D341Med (cell line): ENCODE data around the gene TGM4.

ENCODE experiments used
- DNase-seq: peaks from one replicate; pipeline ENCODE4 v3.0.0; 2012; ENCODE audit warnings: low spot score

Gene TGM4

DNA sequence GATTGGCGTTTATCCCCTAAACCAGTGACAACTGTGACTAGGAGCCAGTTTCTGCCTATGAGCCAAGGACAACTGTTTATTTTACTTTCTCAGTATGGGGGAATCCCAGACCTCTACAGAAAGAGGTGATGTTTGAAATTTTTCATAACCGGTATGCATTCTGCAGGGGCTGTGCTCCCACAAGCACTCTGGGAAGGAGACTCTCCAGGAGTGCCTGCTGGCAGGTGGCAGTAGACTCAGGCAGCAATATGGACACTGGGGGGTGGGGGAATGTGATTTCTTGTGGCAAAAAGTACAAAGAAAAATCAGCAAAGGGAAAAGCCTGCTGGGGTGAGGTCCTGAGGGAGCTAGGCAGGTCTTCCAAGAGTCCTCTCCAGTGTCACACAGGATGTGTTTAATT is 5.9 kb downstream of the TGM4 start:
- DNase-seq, result no peak

GRCh38 chr3:44883213-44883955 is 9.0 kb downstream of the TGM4 start:
- DNase-seq, result no peak

GRCh38 chr3:44883999-44884431 is 9.6 kb downstream of the TGM4 start:
- no peak for DNase-seq

DNA sequence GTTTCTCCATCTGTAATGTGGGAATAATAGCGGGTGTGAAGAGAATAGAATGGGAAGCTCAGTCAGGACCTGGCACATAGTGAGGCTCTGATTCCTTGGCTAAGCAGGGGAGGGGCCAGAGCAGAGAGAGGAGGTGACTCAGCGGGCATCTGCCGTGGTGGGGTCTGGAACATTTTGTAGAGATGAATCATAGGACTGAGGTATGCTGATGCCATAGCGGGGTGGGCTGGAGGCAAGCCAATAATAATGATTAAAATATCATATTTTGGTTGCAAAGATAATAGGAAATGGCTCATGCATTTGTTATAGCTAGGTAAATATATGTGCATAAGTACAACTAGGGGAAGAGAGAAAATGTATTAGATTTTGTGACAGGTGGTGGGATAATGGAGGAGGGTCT is 11.2 kb downstream of the TGM4 start:
- no peak for DNase-seq

- no peak for DNase-seq
Observed at GRCh38 chr3:44886561-44886960, 12.2 kb downstream of the TGM4 start.

DNA sequence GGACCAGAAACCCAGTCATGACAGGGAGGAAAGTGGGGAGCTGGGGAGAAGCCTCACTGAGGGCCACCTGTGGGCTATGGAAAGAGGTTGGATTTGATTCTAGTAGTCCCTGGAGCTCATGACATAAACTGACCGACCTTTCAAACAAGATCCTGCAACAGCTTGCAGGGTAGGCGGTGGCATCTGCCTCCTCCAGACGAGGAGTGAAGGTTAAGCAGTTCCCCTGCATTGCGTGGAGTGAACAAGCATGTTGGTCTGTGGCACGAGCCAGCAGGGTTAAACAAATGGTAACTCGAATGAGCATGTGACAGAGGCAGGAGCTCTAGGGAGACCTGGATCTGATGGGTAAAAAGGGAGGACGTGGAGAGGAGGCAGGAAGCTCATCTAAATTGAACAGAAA is 12.7 kb downstream of the TGM4 start:
- DNase-seq, result no peak

DNA sequence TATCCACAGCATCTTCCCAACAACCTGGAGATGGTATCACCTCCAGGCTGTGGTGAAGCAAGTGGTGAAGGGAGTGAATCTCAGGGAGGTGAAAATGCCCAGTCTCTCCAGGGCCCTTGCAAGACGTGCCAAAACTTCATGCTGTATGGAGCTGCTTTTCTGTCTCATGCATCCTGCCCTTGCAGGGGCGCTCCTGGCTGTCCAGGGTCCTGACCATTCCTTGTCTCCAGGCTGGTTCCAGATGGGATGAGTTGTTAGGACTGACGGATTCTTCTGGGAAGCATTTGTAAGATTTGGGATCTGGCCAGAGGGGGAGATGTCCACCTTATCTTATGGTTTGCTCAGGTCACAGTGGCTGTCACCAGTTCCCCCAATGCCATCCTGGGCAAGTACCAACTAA is 15.8 kb downstream of the TGM4 start:
- no peak for DNase-seq

GRCh38 chr3:44890852-44891251 is 16.4 kb downstream of the TGM4 start:
- DNase-seq, result no peak

DNA sequence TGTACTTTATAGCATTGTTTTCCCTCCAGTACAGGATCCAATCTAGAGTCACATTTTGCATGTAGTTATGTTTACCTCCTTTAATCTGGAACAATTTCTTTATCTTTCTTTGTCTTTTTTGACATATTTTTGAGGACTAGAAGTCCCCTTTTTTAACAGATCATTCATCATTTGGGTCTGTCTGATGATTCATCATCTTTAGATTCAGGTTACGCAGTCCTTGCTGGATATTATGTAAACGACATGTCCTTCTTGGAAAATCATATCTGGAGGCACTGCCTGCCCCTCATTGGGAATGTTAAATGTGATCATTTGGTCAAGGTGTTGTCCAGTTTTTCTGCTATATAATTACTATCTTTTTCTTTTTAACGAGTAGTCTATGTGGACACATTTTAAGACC is 18.3 kb downstream of the TGM4 start:
- DNase-seq, result no peak

- DNase-seq, result no peak
Observed at GRCh38 chr3:44893097-44893496, 18.7 kb downstream of the TGM4 start.

DNA sequence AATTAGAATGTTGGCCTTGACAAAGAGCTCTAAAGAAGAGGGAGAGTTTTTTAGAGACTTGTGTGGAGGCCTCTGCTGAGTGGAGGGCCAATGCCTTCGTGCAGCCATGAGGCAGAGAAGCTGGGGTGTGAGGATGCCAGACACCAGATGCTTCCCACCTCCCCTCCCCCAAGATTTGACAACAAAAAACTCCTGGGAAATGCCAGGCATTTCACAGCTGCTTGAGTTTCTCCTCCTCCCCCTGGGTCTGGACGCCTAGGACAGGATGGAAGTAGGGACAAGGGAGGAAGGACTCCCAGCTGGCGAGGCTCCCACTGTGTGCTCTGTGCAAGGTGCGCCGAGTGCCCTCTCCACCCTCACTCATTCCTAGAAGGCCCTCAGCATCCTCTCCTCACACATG is 20.1 kb downstream of the TGM4 start:
- DNase-seq, result no peak

DNA sequence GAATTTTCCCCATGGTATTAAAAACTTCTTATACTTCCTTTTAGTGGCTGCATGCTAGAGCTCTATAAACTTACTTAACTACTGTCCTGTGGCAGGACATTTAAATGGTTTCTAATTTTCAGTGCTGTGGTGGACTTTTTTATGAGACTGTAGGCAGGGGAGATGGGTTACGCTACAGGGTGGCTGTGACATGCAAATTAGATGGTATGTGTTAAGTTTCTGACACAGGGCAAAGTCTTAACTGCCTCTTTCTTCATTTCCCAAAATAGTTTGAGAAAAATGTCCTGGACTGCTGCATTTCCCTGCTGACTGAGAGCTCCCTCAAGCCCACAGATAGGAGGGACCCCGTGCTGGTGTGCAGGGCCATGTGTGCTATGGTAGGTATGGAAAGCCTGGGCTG is 22.0 kb downstream of the TGM4 start:
- no peak for DNase-seq

- no peak for DNase-seq
Observed at GRCh38 chr3:44899683-44900367, 25.4 kb downstream of the TGM4 start.

- no peak for DNase-seq
Observed at GRCh38 chr3:44902628-44903027, 28.2 kb downstream of the TGM4 start.

DNA sequence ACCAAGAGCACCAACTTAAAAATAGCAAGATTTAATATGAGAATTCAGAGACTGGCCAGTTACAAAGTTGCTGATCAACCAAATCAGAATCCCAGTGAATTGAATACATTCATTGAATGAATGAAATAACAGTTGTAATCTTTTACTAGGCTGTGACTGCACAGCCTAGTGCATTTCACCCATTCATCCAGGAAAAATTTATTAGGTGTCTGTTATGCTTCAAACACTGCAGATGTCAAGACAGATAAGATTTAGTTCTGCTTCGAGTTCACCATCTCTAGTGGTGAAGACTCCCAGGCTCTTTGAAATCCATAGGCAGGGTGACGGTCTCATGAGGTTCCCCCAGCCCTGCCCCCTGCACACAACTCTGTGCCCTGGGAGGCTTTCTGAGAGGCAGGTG is 28.9 kb downstream of the TGM4 start:
- no peak for DNase-seq

DNA sequence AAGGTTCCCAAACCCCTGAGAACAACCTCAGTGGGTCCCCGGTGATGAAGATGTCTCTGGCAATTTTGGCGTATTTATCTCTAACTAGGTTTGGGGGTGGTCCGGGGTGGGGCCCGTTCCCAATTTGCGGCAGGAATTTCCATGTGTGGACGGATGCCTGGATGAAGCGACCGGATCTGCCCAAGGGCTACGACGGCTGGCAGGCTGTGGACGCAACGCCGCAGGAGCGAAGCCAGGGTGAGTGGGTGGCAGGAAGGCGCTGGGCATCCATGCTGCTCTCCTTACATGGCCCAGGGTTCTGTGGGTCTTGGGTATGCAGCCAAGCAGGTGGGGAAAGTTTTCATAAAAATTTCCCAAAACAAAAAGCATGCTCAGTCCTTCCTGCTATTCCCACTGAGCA is 29.3 kb downstream of the TGM4 start:
- no peak for DNase-seq

GRCh38 chr3:44905446-44906157 is 31.2 kb downstream of the TGM4 start:
- no peak for DNase-seq

GRCh38 chr3:44906997-44907396 is 32.6 kb downstream of the TGM4 start:
- no peak for DNase-seq

DNA sequence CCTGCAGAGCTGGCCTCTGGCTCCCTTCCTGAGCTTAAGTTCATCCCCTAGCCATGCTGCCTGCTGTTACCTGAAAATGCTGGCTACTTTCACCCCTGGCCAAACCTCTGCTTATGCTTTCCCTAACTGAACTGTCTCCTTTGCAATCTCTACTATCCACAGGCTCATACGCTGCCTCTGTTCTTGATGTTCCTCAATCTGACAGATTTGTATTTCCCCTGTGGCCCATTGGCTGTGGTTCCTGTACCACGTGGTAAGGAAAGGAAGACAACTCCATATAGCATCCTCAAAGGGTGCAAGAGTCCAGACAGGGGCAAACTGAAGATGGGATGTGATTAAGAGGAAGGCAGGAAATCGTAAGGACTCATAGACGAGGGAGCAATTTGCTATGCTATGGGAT is 33.2 kb downstream of the TGM4 start:
- DNase-seq, result no peak

- no peak for DNase-seq
Observed at GRCh38 chr3:44909063-44909462, 34.7 kb downstream of the TGM4 start.

DNA sequence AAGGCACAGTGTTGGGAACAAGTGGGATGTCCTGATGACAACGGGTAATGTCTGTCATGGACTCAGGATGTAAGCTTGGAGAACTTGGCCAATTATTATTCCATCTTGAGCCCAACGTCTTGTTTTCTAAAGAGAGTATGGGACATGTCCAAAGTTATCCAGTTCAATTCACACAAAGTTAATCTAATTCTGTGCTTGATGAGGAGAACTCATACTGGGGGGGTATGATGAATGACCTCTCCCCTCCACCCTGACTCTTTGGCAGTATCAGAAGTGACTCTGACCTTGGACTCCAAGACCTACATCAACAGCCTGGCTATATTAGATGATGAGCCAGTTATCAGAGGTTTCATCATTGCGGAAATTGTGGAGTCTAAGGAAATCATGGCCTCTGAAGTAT is 36.3 kb downstream of the TGM4 start:
- DNase-seq, result no peak

DNA sequence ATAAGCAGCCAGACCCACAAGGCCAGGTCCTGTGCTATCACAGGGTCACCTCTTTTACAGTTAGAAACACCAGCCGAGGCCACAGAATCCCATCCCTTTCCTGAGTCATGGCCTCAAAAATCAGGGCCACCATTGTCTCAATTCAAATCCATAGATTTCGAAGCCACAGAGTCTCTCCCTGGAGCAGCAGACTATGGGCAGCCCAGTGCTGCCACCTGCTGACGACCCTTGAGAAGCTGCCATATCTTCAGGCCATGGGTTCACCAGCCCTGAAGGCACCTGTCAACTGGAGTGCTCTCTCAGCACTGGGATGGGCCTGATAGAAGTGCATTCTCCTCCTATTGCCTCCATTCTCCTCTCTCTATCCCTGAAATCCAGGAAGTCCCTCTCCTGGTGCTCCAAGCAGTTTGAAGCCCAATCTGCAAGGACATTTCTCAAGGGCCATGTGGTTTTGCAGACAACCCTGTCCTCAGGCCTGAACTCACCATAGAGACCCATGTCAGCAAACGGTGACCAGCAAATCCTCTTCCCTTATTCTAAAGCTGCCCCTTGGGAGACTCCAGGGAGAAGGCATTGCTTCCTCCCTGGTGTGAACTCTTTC is 39.6 kb downstream of the TGM4 start:
- DNase-seq, result peak; percentile 89

GRCh38 chr3:44914936-44915335 is 40.5 kb downstream of the TGM4 start:
- peak; percentile 48 for DNase-seq
